Keratinocyte (primary cell): ENCODE results near the gene PHKA1. TPM values are rescaled to one million over a fixed set of nuclear protein-coding genes. Genes with fewer than 3 reads are reported as not detected.

Experiments used
- DNase-seq: peaks from one replicate; pipeline ENCODE4 v3.0.0-alpha.2; 2011; ENCODE audit warnings: low read depth, missing footprints, low spot score
- FAIRE-seq: peaks from 2 replicates; lab custom pipeline; 2011; peaks lifted over from hg19 to GRCh38; lab: Jason Lieb, UNC
- H2AFZ ChIP-seq: 2 replicates; pipeline ENCODE4 v1.6.0; 2012; ENCODE audit warnings: low read length, control low read depth, inconsistent platforms; ENCODE audit not compliant: control insufficient read depth
- H3K27ac ChIP-seq: 2 replicates; pipeline ENCODE4 v1.5.1; 2011; ENCODE audit warnings: low read length; ENCODE audit not compliant: control insufficient read depth, insufficient read depth
- H3K27me3 ChIP-seq: 3 replicates; pipeline ENCODE4 v1.6.0; 2011; ENCODE audit warnings: low read length; ENCODE audit not compliant: control insufficient read depth, insufficient read depth; ENCODE audit errors: extremely low read depth
- H3K36me3 ChIP-seq, 2 experiments: 2 replicates in 1 of 2; 3 replicates in 1 of 2; pipeline ENCODE4 v1.5.1; 2011; ENCODE audit warnings: low read length in 2 of 2, mild to moderate bottlenecking in 1 of 2; ENCODE audit not compliant: control insufficient read depth in 2 of 2, insufficient read depth in 2 of 2; ENCODE audit errors: extremely low read depth in 1 of 2
- H3K4me1 ChIP-seq: 3 replicates; pipeline ENCODE4 v1.5.1; 2011; ENCODE audit warnings: low read length; ENCODE audit not compliant: control insufficient read depth, insufficient read depth; ENCODE audit errors: extremely low read depth
- H3K4me2 ChIP-seq: 3 replicates; pipeline ENCODE4 v1.6.0; 2011; ENCODE audit warnings: low read depth, low read length; ENCODE audit not compliant: control insufficient read depth, insufficient read depth; ENCODE audit errors: extremely low read depth
- H3K4me3 ChIP-seq, 3 experiments: fragments of 200-600 bp in 1 of 3; sonication (generic) in 1 of 3; 2 replicates in 2 of 3; 3 replicates in 1 of 3; pipeline ENCODE4 v1.5.1; 2011 to 2016; ENCODE audit warnings: low read length in 3 of 3, mild to moderate bottlenecking in 3 of 3, control low read depth in 2 of 3, inconsistent platforms in 1 of 3, low read depth in 1 of 3, mixed read lengths in 1 of 3, mixed run types in 1 of 3, moderate library complexity in 1 of 3; ENCODE audit not compliant: control insufficient read depth in 2 of 3, insufficient read depth in 2 of 3; ENCODE audit errors: extremely low read depth in 1 of 3
- H3K79me2 ChIP-seq: 2 replicates; pipeline ENCODE4 v1.6.0; 2012; ENCODE audit warnings: low read length; ENCODE audit not compliant: control insufficient read depth, insufficient read depth
- H3K9ac ChIP-seq: 3 replicates; pipeline ENCODE4 v1.6.0; 2011; ENCODE audit warnings: low read length; ENCODE audit not compliant: control insufficient read depth, insufficient read depth; ENCODE audit errors: extremely low read depth
- H3K9me1 ChIP-seq: 3 replicates; pipeline ENCODE4 v1.6.0; 2011; ENCODE audit warnings: low read length; ENCODE audit not compliant: control insufficient read depth, insufficient read depth; ENCODE audit errors: extremely low read depth
- H3K9me3 ChIP-seq: 2 replicates; pipeline ENCODE4 v1.5.1; 2012; ENCODE audit warnings: low read depth, low read length; ENCODE audit not compliant: control insufficient read depth
- H4K20me1 ChIP-seq: 3 replicates; pipeline ENCODE4 v1.6.0; 2011; ENCODE audit warnings: low read length; ENCODE audit not compliant: control insufficient read depth, insufficient read depth; ENCODE audit errors: extremely low read depth
- EZH2 ChIP-seq: IDR thresholded peaks from one replicate; pipeline ENCODE4 v1.6.1; 2012; ENCODE audit warnings: inconsistent platforms, mild to moderate bottlenecking, low read length, moderate library complexity
- dilution Hi-C: fragments of 300-500 bp; cut with MboI; formaldehyde crosslinking; loops from one replicate; pipeline ENCODE4 v1.7.0; 2020; ENCODE audit warnings: low sequenced_read_pairs; ENCODE audit not compliant: extremely low pct_ligation_motif_present
- polyA plus RNA-seq, 5 experiments: library from polyadenylated mRNA; depleted of rRNA in 3 of 5; stranded (reverse) in 3 of 5; stranded (forward) in 1 of 5; unstranded in 1 of 5; fragments of >200 nt; gene quantifications; 1 replicate in 1 of 5; 2 replicates in 3 of 5; 3 replicates in 1 of 5; pipeline versions ENCODE4 v1.2.1 to v1.2.3, GENCODE V29; 2011 to 2012; ENCODE audit warnings: missing spikeins in 2 of 5, low read depth in 1 of 5, low replicate concordance in 1 of 5
- TF ChIP-seq, protein P1 (sequence below), 3 experiments: IDR thresholded peaks in 1 of 3; conservative IDR thresholded peaks in 1 of 3; optimal IDR thresholded peaks in 1 of 3; 2 replicates in 2 of 3; 3 replicates in 1 of 3; pipeline versions ENCODE3 to v1.5.1; 2011; ENCODE audit warnings: low read length in 3 of 3, mild to moderate bottlenecking in 3 of 3, moderate library complexity in 2 of 3, control low read depth in 1 of 3, inconsistent platforms in 1 of 3; ENCODE audit not compliant: insufficient read depth in 2 of 3; ENCODE audit errors: extremely low read depth in 1 of 3

The PHKA1 gene
- polyA plus RNA-seq, 1 donor (not counting 4 experiments of a cell fraction or from before 2014, with no cell fraction given): 7.1 TPM

DNA sequence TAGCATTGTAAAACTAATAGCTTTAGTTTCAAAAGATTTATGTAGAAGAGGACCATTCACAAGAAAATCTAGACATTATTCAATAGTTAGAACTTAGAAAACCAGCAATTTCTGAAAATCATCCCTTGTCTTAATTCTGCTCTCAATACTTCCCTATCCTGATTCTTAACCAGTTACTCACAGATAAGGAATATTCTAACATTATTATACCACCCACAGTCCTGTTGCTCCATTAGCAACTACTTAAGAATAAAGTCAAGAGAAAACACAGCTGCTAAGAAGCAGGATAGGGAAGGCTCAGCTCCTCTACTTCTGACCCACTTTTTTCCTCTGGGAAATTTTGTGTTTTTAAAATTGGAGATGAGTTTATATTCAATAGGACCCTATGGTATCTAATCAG, 47.7 kb downstream of the PHKA1 start:
- H3K4me1 ChIP-seq: no peaks in the 10 kb centered on the region
- H2AFZ ChIP-seq: no peak overlapping the region

DNA sequence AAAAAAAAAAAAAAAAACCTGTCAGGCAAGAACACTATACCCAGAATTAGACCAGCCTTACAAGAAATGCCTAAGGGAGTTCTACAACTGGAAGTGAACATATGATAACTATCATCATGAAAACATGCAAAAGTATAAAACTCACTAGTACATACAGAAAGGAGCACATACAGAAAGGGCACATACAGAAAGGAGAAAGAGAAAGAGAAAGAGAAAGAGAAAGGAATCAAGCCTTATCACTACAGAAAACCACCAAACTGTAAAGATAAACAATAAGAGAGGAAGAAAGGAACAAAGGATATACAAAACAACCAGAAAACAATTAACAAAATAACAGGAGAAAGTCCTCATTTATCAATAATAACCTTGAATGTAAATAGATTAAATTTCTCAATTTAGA, 50.4 kb downstream of the PHKA1 start:
- Histone ChIP-seq H3K4me2 (no peak overlapping the region), H3K4me3 (no peak overlapping the region), H3K9ac (no peak overlapping the region), H2AFZ (no peak overlapping the region), H3K27ac (no peak overlapping the region), H3K27me3 (no peaks in the 10 kb centered on the region), H3K9me1 (no peaks in the 10 kb centered on the region), H3K4me1 (no peaks in the 10 kb centered on the region), H3K79me2 (no peaks in the 10 kb centered on the region), H4K20me1 (no peaks in the 10 kb centered on the region), H3K9me3 (no peaks in the 10 kb centered on the region), H3K36me3 (no peaks in the 10 kb centered on the region)
- TF ChIP-seq, protein P1, sequence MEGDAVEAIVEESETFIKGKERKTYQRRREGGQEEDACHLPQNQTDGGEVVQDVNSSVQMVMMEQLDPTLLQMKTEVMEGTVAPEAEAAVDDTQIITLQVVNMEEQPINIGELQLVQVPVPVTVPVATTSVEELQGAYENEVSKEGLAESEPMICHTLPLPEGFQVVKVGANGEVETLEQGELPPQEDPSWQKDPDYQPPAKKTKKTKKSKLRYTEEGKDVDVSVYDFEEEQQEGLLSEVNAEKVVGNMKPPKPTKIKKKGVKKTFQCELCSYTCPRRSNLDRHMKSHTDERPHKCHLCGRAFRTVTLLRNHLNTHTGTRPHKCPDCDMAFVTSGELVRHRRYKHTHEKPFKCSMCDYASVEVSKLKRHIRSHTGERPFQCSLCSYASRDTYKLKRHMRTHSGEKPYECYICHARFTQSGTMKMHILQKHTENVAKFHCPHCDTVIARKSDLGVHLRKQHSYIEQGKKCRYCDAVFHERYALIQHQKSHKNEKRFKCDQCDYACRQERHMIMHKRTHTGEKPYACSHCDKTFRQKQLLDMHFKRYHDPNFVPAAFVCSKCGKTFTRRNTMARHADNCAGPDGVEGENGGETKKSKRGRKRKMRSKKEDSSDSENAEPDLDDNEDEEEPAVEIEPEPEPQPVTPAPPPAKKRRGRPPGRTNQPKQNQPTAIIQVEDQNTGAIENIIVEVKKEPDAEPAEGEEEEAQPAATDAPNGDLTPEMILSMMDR (optimal IDR thresholded peaks at IDR 0.05 in 1 of 3, IDR thresholded peaks at IDR 0.05 in 1 of 3, conservative IDR thresholded peaks at IDR 0.05 in 1 of 3; ENCODE audit: extremely low read depth in 1 of 3, insufficient read depth in 2 of 3, low read length in 3 of 3): no peak
- TF ChIP-seq EZH2: no peak
- FAIRE-seq (no peak), DNase-seq (no peak)
- dilution Hi-C loops: no loop called here

More for the DNA sequence above, 47.7 kb downstream of the PHKA1 start:
- no peaks in the 10 kb centered on the region for H3K9me3 ChIP-seq
- no peaks in the 10 kb centered on the region for H3K36me3 ChIP-seq
- no peak for FAIRE-seq
- no peaks in the 10 kb centered on the region for H3K79me2 ChIP-seq
- no peak overlapping the region for H3K4me3 ChIP-seq
- H3K27me3 ChIP-seq: no peaks in the 10 kb centered on the region
- H3K9me1 ChIP-seq: no peaks in the 10 kb centered on the region
- H3K9ac ChIP-seq: no peak overlapping the region
- no peak overlapping the region for H3K4me2 ChIP-seq
- no peaks in the 10 kb centered on the region for H4K20me1 ChIP-seq
- DNase-seq: no peak
- dilution Hi-C loops: no loop called here
- H3K27ac ChIP-seq: no peak overlapping the region
- TF ChIP-seq, protein P1 (optimal IDR thresholded peaks at IDR 0.05 in 1 of 3, IDR thresholded peaks at IDR 0.05 in 1 of 3, conservative IDR thresholded peaks at IDR 0.05 in 1 of 3; ENCODE audit: extremely low read depth in 1 of 3, insufficient read depth in 2 of 3, low read length in 3 of 3): no peak
- no peak for TF ChIP-seq EZH2
